Raji (cell line): ENCODE measurements around the gene NALCN.

Experiments used
- POLR2A ChIP-seq: IDR thresholded peaks from 2 replicates; pipeline ENCODE4 v1.6.1; 2011; ENCODE audit warnings: low read depth, low read length, control low read depth; ENCODE audit not compliant: insufficient read depth

Gene NALCN

GRCh38 chr13:101092985-101093384, 323.3 kb downstream of the NALCN start:
- TF ChIP-seq POLR2A, result no peak

- no peak for TF ChIP-seq POLR2A
These were observed 326.0 kb downstream of the NALCN start for GRCh38 chr13:101090287-101090686.

GRCh38 chr13:101085551-101085950, 330.8 kb downstream of the NALCN start:
- TF ChIP-seq POLR2A, result no peak

GRCh38 chr13:101082441-101082840, 333.9 kb downstream of the NALCN start:
- TF ChIP-seq POLR2A, result no peak

- no peak for TF ChIP-seq POLR2A
These were observed 335.7 kb downstream of the NALCN start for GRCh38 chr13:101080616-101081015.

GRCh38 chr13:101065329-101065728, 351.0 kb downstream of the NALCN start:
- no peak for TF ChIP-seq POLR2A

GRCh38 chr13:101059793-101060192, 356.5 kb downstream of the NALCN start:
- no peak for TF ChIP-seq POLR2A

- TF ChIP-seq POLR2A, result no peak
These were observed 357.5 kb downstream of the NALCN start for GRCh38 chr13:101058841-101059240.

- no peak for TF ChIP-seq POLR2A
These were observed 362.8 kb downstream of the NALCN start for GRCh38 chr13:101053301-101054093.

- TF ChIP-seq POLR2A, result no peak
These were observed 367.0 kb downstream of the NALCN start for GRCh38 chr13:101049166-101049850.

GRCh38 chr13:101036546-101036945, 379.8 kb downstream of the NALCN start:
- TF ChIP-seq POLR2A, result no peak

- TF ChIP-seq POLR2A, result no peak
These were observed 381.1 kb downstream of the NALCN start for GRCh38 chr13:101035119-101035620.

- TF ChIP-seq POLR2A, result no peak
These were observed 389.4 kb downstream of the NALCN start for GRCh38 chr13:101026736-101027398.

- no peak for TF ChIP-seq POLR2A
These were observed 390.0 kb downstream of the NALCN start for GRCh38 chr13:101026328-101026727.

- no peak for TF ChIP-seq POLR2A
These were observed 390.4 kb downstream of the NALCN start for GRCh38 chr13:101025925-101026324.

- TF ChIP-seq POLR2A, result no peak
These were observed 390.8 kb downstream of the NALCN start for GRCh38 chr13:101025519-101025918.
